ENCODE results near the gene AUTS2. TPM values are rescaled to one million over a fixed set of nuclear protein-coding genes. Genes with fewer than 3 reads are reported as not detected.

The AUTS2 gene
- polyA plus RNA-seq, 1 donor (not counting 4 experiments of a cell fraction or from before 2014, with no cell fraction given), result 4.7 TPM

DNA sequence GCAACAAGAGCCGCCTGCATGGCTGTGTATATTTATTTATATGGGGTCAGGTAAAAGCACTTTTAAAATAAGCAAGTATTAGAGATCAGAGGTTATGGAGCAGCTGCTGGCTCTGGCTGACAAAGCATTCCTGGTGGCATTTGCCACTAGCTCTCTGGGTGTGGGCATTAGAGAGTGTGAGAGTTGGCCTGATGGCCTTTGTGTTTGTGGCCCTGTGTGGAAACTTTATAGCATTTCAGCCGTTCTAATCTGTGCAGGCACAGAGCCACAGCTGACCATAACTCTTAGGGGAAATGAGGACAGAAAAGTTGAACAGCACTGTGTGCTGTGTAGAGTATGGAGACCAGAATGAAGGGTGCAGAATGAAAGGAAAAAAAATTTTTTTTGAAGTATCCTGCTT, 118.9 kb downstream of the AUTS2 start:
- H3K4me1 ChIP-seq (ENCODE audit: control insufficient read depth, extremely low read depth, insufficient read depth, low read length), result peaks cover under 1% of the 10 kb centered on the region
- dilution Hi-C loops (cut with MboI; ENCODE audit: extremely low pct_ligation_motif_present, low sequenced_read_pairs), result no loop called here
- no peak overlapping the region for H2AFZ ChIP-seq (ENCODE audit: control insufficient read depth, low read length)
- no peaks in the 10 kb centered on the region for H3K27me3 ChIP-seq (ENCODE audit: control insufficient read depth, extremely low read depth, insufficient read depth, low read length)
- H3K9me1 ChIP-seq (ENCODE audit: control insufficient read depth, extremely low read depth, insufficient read depth, low read length), result no peaks in the 10 kb centered on the region
- H3K9me3 ChIP-seq (ENCODE audit: control insufficient read depth, low read depth, low read length), result no peaks in the 10 kb centered on the region
- DNase-seq (ENCODE audit: low read depth, low spot score) (no peak), FAIRE-seq (no peak)
- no peak overlapping the region for H3K27ac ChIP-seq (ENCODE audit: control insufficient read depth, insufficient read depth, low read length)
- no peaks in the 10 kb centered on the region for H3K79me2 ChIP-seq (ENCODE audit: control insufficient read depth, insufficient read depth, low read length)
- no peaks in the 10 kb centered on the region for H4K20me1 ChIP-seq (ENCODE audit: control insufficient read depth, extremely low read depth, insufficient read depth, low read length)
- H3K4me2 ChIP-seq (ENCODE audit: control insufficient read depth, extremely low read depth, insufficient read depth, low read depth, low read length), result no peak overlapping the region
- no peak overlapping the region for H3K9ac ChIP-seq (ENCODE audit: control insufficient read depth, extremely low read depth, insufficient read depth, low read length)
- H3K36me3 ChIP-seq (ENCODE audit: control insufficient read depth in 2 of 2, extremely low read depth in 1 of 2, insufficient read depth in 2 of 2, low read length in 2 of 2), result no peaks in the 10 kb centered on the region
- H3K4me3 ChIP-seq (ENCODE audit: control insufficient read depth in 2 of 3, extremely low read depth in 1 of 3, insufficient read depth in 2 of 3, low read depth in 1 of 3, low read length in 3 of 3), result no peak overlapping the region
- TF ChIP-seq EZH2 (IDR thresholded peaks at IDR 0.05; ENCODE audit: low read length), result no peak
- TF ChIP-seq, protein P1, sequence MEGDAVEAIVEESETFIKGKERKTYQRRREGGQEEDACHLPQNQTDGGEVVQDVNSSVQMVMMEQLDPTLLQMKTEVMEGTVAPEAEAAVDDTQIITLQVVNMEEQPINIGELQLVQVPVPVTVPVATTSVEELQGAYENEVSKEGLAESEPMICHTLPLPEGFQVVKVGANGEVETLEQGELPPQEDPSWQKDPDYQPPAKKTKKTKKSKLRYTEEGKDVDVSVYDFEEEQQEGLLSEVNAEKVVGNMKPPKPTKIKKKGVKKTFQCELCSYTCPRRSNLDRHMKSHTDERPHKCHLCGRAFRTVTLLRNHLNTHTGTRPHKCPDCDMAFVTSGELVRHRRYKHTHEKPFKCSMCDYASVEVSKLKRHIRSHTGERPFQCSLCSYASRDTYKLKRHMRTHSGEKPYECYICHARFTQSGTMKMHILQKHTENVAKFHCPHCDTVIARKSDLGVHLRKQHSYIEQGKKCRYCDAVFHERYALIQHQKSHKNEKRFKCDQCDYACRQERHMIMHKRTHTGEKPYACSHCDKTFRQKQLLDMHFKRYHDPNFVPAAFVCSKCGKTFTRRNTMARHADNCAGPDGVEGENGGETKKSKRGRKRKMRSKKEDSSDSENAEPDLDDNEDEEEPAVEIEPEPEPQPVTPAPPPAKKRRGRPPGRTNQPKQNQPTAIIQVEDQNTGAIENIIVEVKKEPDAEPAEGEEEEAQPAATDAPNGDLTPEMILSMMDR (optimal IDR thresholded peaks at IDR 0.05 in 1 of 3, IDR thresholded peaks at IDR 0.05 in 1 of 3, conservative IDR thresholded peaks at IDR 0.05 in 1 of 3; ENCODE audit: extremely low read depth in 1 of 3, insufficient read depth in 2 of 3, low read length in 3 of 3), result no peak

DNA sequence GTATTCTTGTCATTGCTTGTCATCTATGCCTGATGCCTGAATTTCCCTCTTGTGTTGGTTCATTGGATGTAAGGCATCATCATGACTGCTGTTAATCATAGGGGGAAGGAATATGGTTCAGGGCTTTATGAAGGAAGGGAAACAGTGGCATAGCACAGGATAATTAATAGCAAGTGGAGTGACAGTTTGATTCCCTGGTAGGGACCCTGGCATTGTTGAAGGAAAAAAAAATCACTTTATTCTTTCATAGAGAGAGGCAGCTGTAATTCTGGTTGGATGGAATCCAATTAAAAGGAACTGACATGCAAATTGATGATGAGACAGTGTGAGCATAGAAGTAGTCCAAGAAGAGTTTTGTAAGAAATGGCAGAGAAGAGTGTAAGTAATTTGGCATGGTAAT, 121.4 kb downstream of the AUTS2 start:
- no peaks in the 10 kb centered on the region for H3K9me3 ChIP-seq (ENCODE audit: control insufficient read depth, low read depth, low read length)
- H3K9ac ChIP-seq (ENCODE audit: control insufficient read depth, extremely low read depth, insufficient read depth, low read length), result no peak overlapping the region
- no peak overlapping the region for H3K4me3 ChIP-seq (ENCODE audit: control insufficient read depth in 2 of 3, extremely low read depth in 1 of 3, insufficient read depth in 2 of 3, low read depth in 1 of 3, low read length in 3 of 3)
- H2AFZ ChIP-seq (ENCODE audit: control insufficient read depth, low read length), result no peak overlapping the region
- H3K27ac ChIP-seq (ENCODE audit: control insufficient read depth, insufficient read depth, low read length), result no peak overlapping the region
- dilution Hi-C loops (cut with MboI; ENCODE audit: extremely low pct_ligation_motif_present, low sequenced_read_pairs), result no loop called here
- DNase-seq (ENCODE audit: low read depth, low spot score) (no peak), FAIRE-seq (peak; percentile 48)
- H3K36me3 ChIP-seq (ENCODE audit: control insufficient read depth in 2 of 2, extremely low read depth in 1 of 2, insufficient read depth in 2 of 2, low read length in 2 of 2), result no peaks in the 10 kb centered on the region
- no peaks in the 10 kb centered on the region for H3K27me3 ChIP-seq (ENCODE audit: control insufficient read depth, extremely low read depth, insufficient read depth, low read length)
- no peaks in the 10 kb centered on the region for H4K20me1 ChIP-seq (ENCODE audit: control insufficient read depth, extremely low read depth, insufficient read depth, low read length)
- H3K79me2 ChIP-seq (ENCODE audit: control insufficient read depth, insufficient read depth, low read length), result no peaks in the 10 kb centered on the region
- no peak overlapping the region for H3K4me2 ChIP-seq (ENCODE audit: control insufficient read depth, extremely low read depth, insufficient read depth, low read depth, low read length)
- TF ChIP-seq EZH2 (IDR thresholded peaks at IDR 0.05; ENCODE audit: low read length), result no peak
- TF ChIP-seq, protein P1 (optimal IDR thresholded peaks at IDR 0.05 in 1 of 3, IDR thresholded peaks at IDR 0.05 in 1 of 3, conservative IDR thresholded peaks at IDR 0.05 in 1 of 3; ENCODE audit: extremely low read depth in 1 of 3, insufficient read depth in 2 of 3, low read length in 3 of 3), result no peak
- H3K9me1 ChIP-seq (ENCODE audit: control insufficient read depth, extremely low read depth, insufficient read depth, low read length), result no peaks in the 10 kb centered on the region
- H3K4me1 ChIP-seq (ENCODE audit: control insufficient read depth, extremely low read depth, insufficient read depth, low read length), result peaks cover 15% of the 10 kb centered on the region
